ENCODE data around the gene ALG2. TPM values are rescaled to one million over a fixed set of nuclear protein-coding genes. Genes with fewer than 3 reads are reported as not detected.
A peak's percentile ranks its signal among the peaks of the same experiment; 100 is the strongest.

Gene ALG2
- total and polyA plus RNA-seq, 2 of the 13 experiments (the other 11 are each of a cell fraction or from before 2014, with no cell fraction given): 46.2 to 49.0 TPM

GRCh38 chr9:99266255-99267023 lies 44.7 kb upstream of the ALG2 start (continued):
- TF ChIP-seq ZNF710 (CRISPR knock-in tag; IDR thresholded peaks at IDR 0.05; ENCODE audit: borderline replicate concordance) (no peak), MIER2 (CRISPR knock-in tag; IDR thresholded peaks at IDR 0.05) (peak; percentile 40; the same call in 1 of the 2 replicates), KDM5B (CRISPR knock-in tag; IDR thresholded peaks at IDR 0.05; ENCODE audit: borderline replicate concordance) (peak; percentile 49; the same call in 1 of the 2 replicates), ZNF567 (CRISPR knock-in tag; IDR thresholded peaks at IDR 0.05; ENCODE audit: borderline replicate concordance) (peak; percentile 72; the same call in 1 of the 2 replicates), MAFG (CRISPR knock-in tag; IDR thresholded peaks at IDR 0.05) (no peak), REXO4 (CRISPR knock-in tag; IDR thresholded peaks at IDR 0.05; ENCODE audit: borderline replicate concordance) (no peak), NR2F2 (IDR thresholded peaks at IDR 0.05; ENCODE audit: borderline replicate concordance, low read depth) (0 out of 2 replicates have a peak, but pooled peaks have one; percentile 37), SP140L (CRISPR knock-in tag; IDR thresholded peaks at IDR 0.05; ENCODE audit: borderline replicate concordance) (0 out of 2 replicates have a peak, but pooled peaks have one; percentile 62), CREB3 (CRISPR knock-in tag; IDR thresholded peaks at IDR 0.05) (no peak), ZNF614 (CRISPR knock-in tag; IDR thresholded peaks at IDR 0.05; ENCODE audit: borderline replicate concordance) (peak; percentile 85; the same call in 1 of the 2 replicates), NR1H2 (CRISPR knock-in tag; IDR thresholded peaks at IDR 0.05; ENCODE audit: borderline replicate concordance, low read depth) (no peak), ZKSCAN8 (CRISPR knock-in tag; IDR thresholded peaks at IDR 0.05; ENCODE audit: borderline replicate concordance) (0 out of 2 replicates have a peak, but pooled peaks have one; percentile 43)
- TF ChIP-seq, protein P1, sequence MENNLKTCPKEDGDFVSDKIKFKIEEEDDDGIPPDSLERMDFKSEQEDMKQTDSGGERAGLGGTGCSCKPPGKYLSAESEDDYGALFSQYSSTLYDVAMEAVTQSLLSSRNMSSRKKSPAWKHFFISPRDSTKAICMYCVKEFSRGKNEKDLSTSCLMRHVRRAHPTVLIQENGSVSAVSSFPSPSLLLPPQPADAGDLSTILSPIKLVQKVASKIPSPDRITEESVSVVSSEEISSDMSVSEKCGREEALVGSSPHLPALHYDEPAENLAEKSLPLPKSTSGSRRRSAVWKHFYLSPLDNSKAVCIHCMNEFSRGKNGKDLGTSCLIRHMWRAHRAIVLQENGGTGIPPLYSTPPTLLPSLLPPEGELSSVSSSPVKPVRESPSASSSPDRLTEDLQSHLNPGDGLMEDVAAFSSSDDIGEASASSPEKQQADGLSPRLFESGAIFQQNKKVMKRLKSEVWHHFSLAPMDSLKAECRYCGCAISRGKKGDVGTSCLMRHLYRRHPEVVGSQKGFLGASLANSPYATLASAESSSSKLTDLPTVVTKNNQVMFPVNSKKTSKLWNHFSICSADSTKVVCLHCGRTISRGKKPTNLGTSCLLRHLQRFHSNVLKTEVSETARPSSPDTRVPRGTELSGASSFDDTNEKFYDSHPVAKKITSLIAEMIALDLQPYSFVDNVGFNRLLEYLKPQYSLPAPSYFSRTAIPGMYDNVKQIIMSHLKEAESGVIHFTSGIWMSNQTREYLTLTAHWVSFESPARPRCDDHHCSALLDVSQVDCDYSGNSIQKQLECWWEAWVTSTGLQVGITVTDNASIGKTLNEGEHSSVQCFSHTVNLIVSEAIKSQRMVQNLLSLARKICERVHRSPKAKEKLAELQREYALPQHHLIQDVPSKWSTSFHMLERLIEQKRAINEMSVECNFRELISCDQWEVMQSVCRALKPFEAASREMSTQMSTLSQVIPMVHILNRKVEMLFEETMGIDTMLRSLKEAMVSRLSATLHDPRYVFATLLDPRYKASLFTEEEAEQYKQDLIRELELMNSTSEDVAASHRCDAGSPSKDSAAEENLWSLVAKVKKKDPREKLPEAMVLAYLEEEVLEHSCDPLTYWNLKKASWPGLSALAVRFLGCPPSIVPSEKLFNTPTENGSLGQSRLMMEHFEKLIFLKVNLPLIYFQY (CRISPR knock-in tag; IDR thresholded peaks at IDR 0.05; ENCODE audit: borderline replicate concordance): 0 out of 2 replicates have a peak, but pooled peaks have one; percentile 51

Data from HepG2 (cell line).